Mucosa of descending colon (tissue), 3 donors: ENCODE data around the gene BORCS5. TPM values are rescaled to one million over a fixed set of nuclear protein-coding genes. Genes with fewer than 3 reads are reported as not detected.
A peak's percentile ranks its signal among the peaks of the same experiment; 100 is the strongest.

ENCODE experiments used
- ATAC-seq: fragments of 200-7000 bp; cut with Tn5 transposase; one replicate; pipeline ENCODE4 v1.9.1; 2020; ENCODE audit warnings: mild to moderate bottlenecking, moderate library complexity
- DNase-seq, 3 donors: peaks; one replicate each; pipeline ENCODE4 v3.0.0-alpha.2; 2020
- H3K36me3 ChIP-seq: fragments of 200-600 bp; one replicate; pipeline ENCODE4 v1.8.0; 2021; ENCODE audit warnings: low read depth, mild to moderate bottlenecking
- H3K4me1 ChIP-seq: fragments of 200-600 bp; one replicate; pipeline ENCODE4 v1.8.0; 2021; ENCODE audit warnings: low read depth, mild to moderate bottlenecking
- H3K4me3 ChIP-seq: fragments of 200-600 bp; one replicate; pipeline ENCODE4 v1.8.0; 2021; ENCODE audit warnings: mild to moderate bottlenecking
- H3K9me3 ChIP-seq: fragments of 200-600 bp; one replicate; pipeline ENCODE4 v1.8.0; 2021; ENCODE audit warnings: mild to moderate bottlenecking
- CTCF ChIP-seq: fragments of 200-600 bp; IDR thresholded peaks from one replicate; pipeline ENCODE4 v1.8.0; 2022; ENCODE audit warnings: antibody characterized with exemption, mild to moderate bottlenecking
- intact Hi-C, 2 donors: fragments of 100-400 bp; cut with DNase I in 1 of 2; cut with micrococcal nuclease in 1 of 2; formaldehyde crosslinking; loops; one replicate each; pipeline versions ENCODE4 v1.11.0 to v1.11.1; 2022; cut with DNase I, micrococcal nuclease
- total RNA-seq, 3 donors: library from RNA; stranded (reverse); fragmentation: NEBNext Ultra II Directional in 2 of 3; extraction: Animal tissue kit (Norgen Biotek cat#: 25700) in 2 of 3; gene quantifications; one replicate each; pipeline versions ENCODE4 v1.2.1 to v1.2.4, GENCODE V29; 2021 to 2023
- donor health status: DM: no; HTN: no; CAD: no; lungs with moderate emphysema.
- donor health status: DM: no; HTN: no; CAD: no.
- donor health status: DM: no; HTN: yes; CAD: no.

Gene BORCS5
- total RNA-seq, 3 donors from 2014 or later = 12.1 to 18.1 (median 15.0) TPM

- H3K9me3 ChIP-seq = no peaks in the 10 kb centered on the region
- H3K4me1 ChIP-seq = no peaks in the 10 kb centered on the region
- intact Hi-C loops = no loop called here
- no peak for DNase-seq
- TF ChIP-seq CTCF = no peak
- ATAC-seq = no peak
- H3K36me3 ChIP-seq = no peaks in the 10 kb centered on the region
- H3K4me3 ChIP-seq = no peak overlapping the region
Observed at GRCh38 chr12:12508612-12509011, 151.7 kb downstream of the BORCS5 start.

DNA sequence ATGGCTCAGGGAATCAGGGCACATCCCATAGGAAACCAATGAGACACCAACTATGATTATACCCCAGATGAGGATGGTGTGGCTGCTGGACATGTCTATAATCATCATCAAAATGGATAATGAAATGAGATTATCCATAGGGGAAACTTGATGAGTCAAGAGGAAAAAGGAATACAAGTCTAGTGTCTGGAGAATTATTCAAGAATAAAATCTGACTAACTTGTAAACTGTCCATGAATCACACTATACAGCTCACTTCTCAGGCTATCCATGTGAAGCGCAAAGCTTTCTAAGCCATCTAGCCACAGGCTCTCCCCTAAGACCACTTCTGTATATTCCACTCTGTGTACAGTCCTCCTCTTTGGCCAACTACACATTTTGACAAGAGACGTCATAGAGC, 153.3 kb downstream of the BORCS5 start:
- DNase-seq (no peak), ATAC-seq (peak; percentile 43)
- intact Hi-C loops = no loop called here
- H3K4me1 ChIP-seq = no peaks in the 10 kb centered on the region
- no peak overlapping the region for H3K4me3 ChIP-seq
- no peak for TF ChIP-seq CTCF
- no peaks in the 10 kb centered on the region for H3K36me3 ChIP-seq
- no peaks in the 10 kb centered on the region for H3K9me3 ChIP-seq

GRCh38 chr12:12510551-12510950, 153.7 kb downstream of the BORCS5 start:
- DNase-seq = no peak
- no peak for ATAC-seq
- intact Hi-C loops = no loop called here
- H3K9me3 ChIP-seq = no peaks in the 10 kb centered on the region
- H3K36me3 ChIP-seq = no peaks in the 10 kb centered on the region
- no peak overlapping the region for H3K4me3 ChIP-seq
- TF ChIP-seq CTCF = no peak
- no peaks in the 10 kb centered on the region for H3K4me1 ChIP-seq

GRCh38 chr12:12511021-12511783, 154.3 kb downstream of the BORCS5 start:
- no peaks in the 10 kb centered on the region for H3K9me3 ChIP-seq
- TF ChIP-seq CTCF = no peak
- intact Hi-C loops = no loop called here
- DNase-seq (no peak), ATAC-seq (no peak)
- H3K4me3 ChIP-seq = no peak overlapping the region
- H3K36me3 ChIP-seq = no peaks in the 10 kb centered on the region
- no peaks in the 10 kb centered on the region for H3K4me1 ChIP-seq

DNA sequence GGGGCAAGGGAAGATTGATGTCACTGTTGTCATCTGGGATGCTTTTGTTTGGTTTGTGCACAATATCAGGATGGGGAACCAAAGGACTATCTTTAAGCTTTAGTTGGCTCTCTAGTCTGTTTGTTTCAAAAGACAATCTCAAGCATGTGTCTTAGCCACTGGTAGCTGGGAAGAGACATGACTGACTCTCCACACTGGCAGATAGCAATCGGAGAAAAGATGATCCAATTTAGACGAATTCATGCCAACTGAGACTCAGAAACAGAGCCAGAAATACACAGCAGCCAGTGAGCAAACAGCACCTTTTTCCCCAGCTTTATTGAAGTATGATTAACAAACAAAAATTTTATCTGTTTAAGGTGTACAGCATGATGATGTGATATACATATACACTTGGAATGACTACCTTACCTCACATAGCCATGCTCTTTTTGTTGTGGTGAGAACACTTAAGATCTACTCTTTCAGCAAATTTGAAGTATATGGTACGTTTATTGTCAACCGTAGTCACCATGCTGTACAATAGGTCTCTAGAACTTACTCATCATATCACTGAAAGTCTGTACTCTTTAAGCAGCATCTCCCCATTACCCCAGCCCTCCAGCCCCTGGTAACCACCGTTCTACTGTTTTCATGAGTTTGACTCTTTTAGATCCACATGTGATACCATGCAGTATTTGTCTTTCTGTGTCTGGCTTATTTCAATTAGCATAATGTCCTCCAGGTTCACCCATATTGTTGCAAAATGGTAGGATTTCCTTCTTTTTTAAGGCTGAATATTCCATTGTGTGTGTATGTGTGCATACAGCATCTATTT, 155.2 kb downstream of the BORCS5 start:
- Histone ChIP-seq H3K36me3 (no peaks in the 10 kb centered on the region), H3K9me3 (no peaks in the 10 kb centered on the region), H3K4me3 (no peak overlapping the region), H3K4me1 (no peaks in the 10 kb centered on the region)
- no peak for ATAC-seq
- no peak for DNase-seq
- intact Hi-C loops = no loop called here
- no peak for TF ChIP-seq CTCF
